SJCRH30 (cell line): ENCODE results near the gene FCF1. TPM values are rescaled to one million over a fixed set of nuclear protein-coding genes. Genes with fewer than 3 reads are reported as not detected.

ENCODE experiments used
- DNase-seq, 2 experiments: peaks; one replicate each; pipeline ENCODE4 v3.0.0-alpha.2; 2015 to 2020
- H3K27ac ChIP-seq: fragments of 250-450 bp; sonication (Bioruptor Pico); 2 replicates; pipeline ENCODE4 v1.5.1; 2020; ENCODE audit warnings: mild to moderate bottlenecking, moderate library complexity
- H3K27me3 ChIP-seq: fragments of 250-450 bp; sonication (Bioruptor Pico); 2 replicates; pipeline ENCODE4 v1.5.1; 2020; ENCODE audit warnings: mild to moderate bottlenecking, moderate library complexity
- H3K36me3 ChIP-seq: fragments of 250-450 bp; sonication (Bioruptor Pico); 2 replicates; pipeline ENCODE4 v1.5.1; 2020; ENCODE audit warnings: mild to moderate bottlenecking, moderate library complexity
- H3K4me1 ChIP-seq: fragments of 250-450 bp; sonication (Bioruptor Pico); 2 replicates; pipeline ENCODE4 v1.5.1; 2020; ENCODE audit warnings: mild to moderate bottlenecking, moderate library complexity
- H3K4me3 ChIP-seq: fragments of 250-450 bp; sonication (Bioruptor Pico); 2 replicates; pipeline ENCODE4 v1.5.1; 2020; ENCODE audit warnings: mild to moderate bottlenecking, moderate library complexity
- H3K9me3 ChIP-seq: fragments of 250-450 bp; sonication (Bioruptor Pico); replicated peaks from 2 replicates; pipeline ENCODE4 v1.5.1; 2020; ENCODE audit warnings: mild to moderate bottlenecking, moderate library complexity
- total RNA-seq: library from RNA; depleted of rRNA; stranded (reverse); fragments of >200 nt; shearing (Covaris generic); gene quantifications from 2 replicates; pipeline ENCODE4 v1.2.3, GENCODE V29; 2014; rRNA removed

The FCF1 gene, protein sequence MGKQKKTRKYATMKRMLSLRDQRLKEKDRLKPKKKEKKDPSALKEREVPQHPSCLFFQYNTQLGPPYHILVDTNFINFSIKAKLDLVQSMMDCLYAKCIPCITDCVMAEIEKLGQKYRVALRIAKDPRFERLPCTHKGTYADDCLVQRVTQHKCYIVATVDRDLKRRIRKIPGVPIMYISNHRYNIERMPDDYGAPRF
- total RNA-seq = 38.3 and 42.2 TPM in 2 replicates

DNA sequence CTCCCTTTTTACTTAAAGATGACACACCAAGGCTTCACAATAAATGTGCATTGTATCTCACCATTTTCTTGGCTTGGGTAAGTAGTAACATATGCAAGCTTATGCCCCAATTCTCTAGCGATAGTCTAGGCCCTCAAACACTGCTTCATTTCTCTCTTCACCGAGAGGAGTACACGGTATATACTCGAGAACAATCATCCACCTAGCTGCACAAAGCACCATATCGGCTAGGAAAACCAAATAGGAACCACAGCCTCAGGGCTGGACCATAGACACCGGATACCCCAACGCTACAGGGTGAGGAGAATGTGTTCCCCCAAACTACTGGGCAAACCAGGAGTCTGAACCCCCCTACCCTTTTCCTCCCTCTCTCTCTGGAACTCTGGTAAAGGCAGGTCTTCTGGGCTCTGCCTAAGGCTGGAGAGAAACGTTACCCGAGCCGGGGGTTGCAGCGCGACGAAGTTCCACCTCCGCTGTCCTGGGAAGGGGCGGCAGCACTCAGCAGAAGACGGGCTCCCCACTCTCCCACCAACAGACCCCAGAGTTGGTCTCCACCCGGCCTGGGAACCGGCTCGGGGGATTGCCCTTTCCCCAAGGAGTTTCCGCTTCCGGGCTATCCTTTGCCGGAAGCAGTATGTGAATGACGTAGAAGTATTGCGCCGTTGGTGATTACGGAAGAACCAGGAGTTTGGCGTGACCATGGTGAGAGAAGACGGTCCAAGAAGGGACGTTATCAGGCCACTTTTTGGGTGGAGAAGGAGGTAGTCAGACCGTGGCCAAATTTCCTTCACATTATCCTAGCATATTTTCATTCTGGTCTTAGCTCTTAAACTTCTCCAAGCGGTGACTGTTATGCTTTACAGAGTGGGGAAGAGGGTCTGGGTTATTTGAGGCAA lies at the start of gene FCF1, which contains the start of gene AREL1:
Gene FCF1 (plus strand): TSS at position 646 of the 896 bp plus-strand sequence. CDS start 54 bp downstream, at position 700.
Gene AREL1 (minus strand): TSS at position 582 of the 896 bp plus-strand sequence. CDS start 27,465 bp downstream, outside the sequence.
- Histone ChIP-seq H3K36me3 (peaks cover 16% of the 10 kb centered on the region), H3K27ac (peak within 1 kb of the TSS; percentile 43), H3K9me3 (no peaks in the 10 kb centered on the region), H3K4me1 (peaks cover 3% of the 10 kb centered on the region; the same call in 1 of the 2 replicates), H3K4me3 (peak within 1 kb of the TSS; percentile 71), H3K27me3 (no peaks in the 10 kb centered on the region)
- DNase-seq = peak; percentile 84 to 91

DNA sequence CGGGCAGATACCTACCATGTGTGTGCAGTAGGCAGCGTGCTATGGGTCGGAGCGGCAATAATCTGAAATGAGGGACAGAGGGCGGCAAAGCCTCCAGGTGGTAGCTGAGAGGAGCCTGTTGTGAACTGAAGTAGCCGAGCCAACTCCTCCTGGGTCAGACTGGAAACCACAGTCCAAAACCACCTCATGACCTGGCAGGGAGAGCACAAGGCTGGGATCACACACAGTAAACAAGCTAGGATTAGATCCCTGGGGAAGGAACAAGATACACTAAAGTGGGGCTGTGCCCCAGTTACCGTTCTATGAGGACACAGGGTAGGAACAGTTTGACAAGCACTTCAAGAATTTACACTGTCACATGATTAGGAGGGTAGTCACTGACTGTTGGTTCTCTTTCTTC lies 49.1 kb upstream of the FCF1 start:
- Histone ChIP-seq H3K27me3 (no peaks in the 10 kb centered on the region), H3K36me3 (peaks cover 27% of the 10 kb centered on the region; the same call in 1 of the 2 replicates), H3K4me1 (no peaks in the 10 kb centered on the region), H3K9me3 (no peaks in the 10 kb centered on the region), H3K4me3 (no peak overlapping the region), H3K27ac (no peak overlapping the region)
- no peak for DNase-seq

DNA sequence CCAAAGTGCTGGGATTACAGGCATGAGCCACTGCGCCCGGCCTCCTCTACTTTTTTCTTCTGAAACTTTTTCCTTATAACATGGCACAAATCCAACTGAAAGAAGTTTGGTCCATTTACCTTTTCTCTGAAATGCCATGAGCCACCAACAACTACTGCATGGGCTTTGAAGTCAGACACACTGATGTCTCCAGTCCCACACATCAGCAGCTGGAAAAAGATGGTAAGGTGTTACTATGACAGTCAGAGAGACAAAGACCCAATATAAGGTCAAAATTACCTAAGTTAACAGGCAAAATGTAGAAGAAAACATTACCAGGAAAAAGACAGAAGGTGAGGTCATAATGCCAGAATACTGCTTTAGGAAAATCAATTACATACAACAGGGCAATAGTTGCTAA lies 48.2 kb upstream of the FCF1 start:
- Histone ChIP-seq H3K27me3 (no peaks in the 10 kb centered on the region), H3K27ac (no peak overlapping the region), H3K9me3 (no peaks in the 10 kb centered on the region), H3K4me1 (no peaks in the 10 kb centered on the region), H3K36me3 (peaks cover 30% of the 10 kb centered on the region; the same call in 1 of the 2 replicates), H3K4me3 (no peak overlapping the region)
- DNase-seq = no peak

- H3K27ac ChIP-seq = no peak overlapping the region
- no peak for DNase-seq
- peaks cover 51% of the 10 kb centered on the region for H3K36me3 ChIP-seq
- no peak overlapping the region for H3K4me3 ChIP-seq
- no peaks in the 10 kb centered on the region for H3K4me1 ChIP-seq
- H3K9me3 ChIP-seq = no peaks in the 10 kb centered on the region
- no peaks in the 10 kb centered on the region for H3K27me3 ChIP-seq
Observed at GRCh38 chr14:74667758-74668157, 45.2 kb upstream of the FCF1 start.

- no peaks in the 10 kb centered on the region for H3K9me3 ChIP-seq
- no peak overlapping the region for H3K27ac ChIP-seq
- H3K36me3 ChIP-seq = peaks cover 58% of the 10 kb centered on the region
Observed at GRCh38 chr14:74669256-74669655, 43.7 kb upstream of the FCF1 start.

GRCh38 chr14:74669846-74670245 lies 43.1 kb upstream of the FCF1 start:
- Histone ChIP-seq H3K4me3 (no peak overlapping the region), H3K27me3 (no peaks in the 10 kb centered on the region), H3K9me3 (no peaks in the 10 kb centered on the region), H3K36me3 (peaks cover 61% of the 10 kb centered on the region), H3K27ac (no peak overlapping the region), H3K4me1 (no peaks in the 10 kb centered on the region)
- DNase-seq = no peak

More at GRCh38 chr14:74669256-74669655, 43.7 kb upstream of the FCF1 start:
- Histone ChIP-seq H3K27me3 (no peaks in the 10 kb centered on the region), H3K4me1 (no peaks in the 10 kb centered on the region), H3K4me3 (no peak overlapping the region)
- no peak for DNase-seq

DNA sequence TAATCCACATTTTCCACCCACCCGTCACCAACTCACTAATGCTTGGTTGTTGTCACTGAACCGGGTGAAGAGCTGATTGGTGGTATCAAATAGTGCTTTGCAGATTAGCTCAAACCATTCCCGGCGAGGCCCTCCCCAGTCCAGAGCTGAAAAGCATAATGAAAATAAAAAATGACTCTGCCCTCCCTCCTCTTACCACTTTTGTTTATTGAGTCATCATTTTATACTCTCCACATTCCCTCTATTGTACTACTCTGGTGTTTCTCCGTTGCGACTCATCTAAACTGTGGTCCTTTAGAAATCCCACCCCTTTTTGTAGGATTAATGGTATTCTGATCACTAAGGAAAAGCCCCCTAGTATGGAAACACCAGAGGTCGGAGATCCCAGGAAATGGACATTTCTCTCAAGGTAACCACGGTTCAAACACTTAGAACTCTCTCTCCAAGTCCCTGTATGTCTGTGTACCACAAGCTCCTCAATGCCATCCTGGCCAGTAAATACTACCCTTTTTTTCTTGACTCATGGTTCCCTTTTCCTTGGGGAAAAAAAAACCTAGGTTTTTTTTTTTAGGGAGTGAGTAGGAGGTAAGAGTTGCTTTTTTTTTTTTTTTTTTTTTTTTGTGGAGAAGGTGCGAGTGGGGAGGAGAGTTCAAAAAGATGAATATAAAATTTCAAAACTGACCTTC lies 42.1 kb upstream of the FCF1 start:
- DNase-seq = no peak
- Histone ChIP-seq H3K9me3 (no peaks in the 10 kb centered on the region), H3K27ac (no peak overlapping the region), H3K4me3 (no peak overlapping the region), H3K27me3 (no peaks in the 10 kb centered on the region), H3K4me1 (no peaks in the 10 kb centered on the region), H3K36me3 (peaks cover 63% of the 10 kb centered on the region)

GRCh38 chr14:74671789-74672188 lies 41.2 kb upstream of the FCF1 start:
- no peak for DNase-seq
- no peak overlapping the region for H3K27ac ChIP-seq
- H3K36me3 ChIP-seq = peaks cover 60% of the 10 kb centered on the region
- no peaks in the 10 kb centered on the region for H3K4me1 ChIP-seq
- H3K9me3 ChIP-seq = no peaks in the 10 kb centered on the region
- H3K27me3 ChIP-seq = no peaks in the 10 kb centered on the region
- no peak overlapping the region for H3K4me3 ChIP-seq

- Histone ChIP-seq H3K36me3 (peaks cover 49% of the 10 kb centered on the region), H3K4me1 (no peaks in the 10 kb centered on the region), H3K27ac (no peak overlapping the region), H3K27me3 (no peaks in the 10 kb centered on the region), H3K9me3 (no peaks in the 10 kb centered on the region), H3K4me3 (no peak overlapping the region)
- no peak for DNase-seq
Observed at GRCh38 chr14:74673768-74674167, 39.2 kb upstream of the FCF1 start.

DNA sequence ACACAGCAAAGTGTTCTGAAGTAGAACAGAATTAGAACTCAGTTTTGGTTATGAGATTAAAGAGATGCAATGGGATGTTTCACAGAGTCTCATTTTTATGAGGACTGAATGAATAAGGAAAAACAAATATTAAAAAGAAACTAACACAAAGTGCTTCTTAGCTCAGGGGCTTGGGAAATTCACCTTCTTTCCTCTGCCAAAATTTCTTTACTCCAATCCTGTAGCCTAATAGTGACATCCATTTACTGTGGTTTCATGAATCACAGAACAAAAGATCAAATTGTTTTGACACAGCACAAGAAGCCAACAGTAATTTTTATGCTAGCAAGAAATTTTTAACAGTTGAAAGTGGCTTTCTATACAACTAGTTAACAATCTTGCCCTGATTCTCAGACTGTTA lies 37.7 kb upstream of the FCF1 start:
- Histone ChIP-seq H3K4me1 (no peaks in the 10 kb centered on the region), H3K36me3 (peaks cover 46% of the 10 kb centered on the region), H3K27me3 (no peaks in the 10 kb centered on the region), H3K4me3 (no peak overlapping the region), H3K27ac (no peak overlapping the region), H3K9me3 (no peaks in the 10 kb centered on the region)
- DNase-seq = no peak

DNA sequence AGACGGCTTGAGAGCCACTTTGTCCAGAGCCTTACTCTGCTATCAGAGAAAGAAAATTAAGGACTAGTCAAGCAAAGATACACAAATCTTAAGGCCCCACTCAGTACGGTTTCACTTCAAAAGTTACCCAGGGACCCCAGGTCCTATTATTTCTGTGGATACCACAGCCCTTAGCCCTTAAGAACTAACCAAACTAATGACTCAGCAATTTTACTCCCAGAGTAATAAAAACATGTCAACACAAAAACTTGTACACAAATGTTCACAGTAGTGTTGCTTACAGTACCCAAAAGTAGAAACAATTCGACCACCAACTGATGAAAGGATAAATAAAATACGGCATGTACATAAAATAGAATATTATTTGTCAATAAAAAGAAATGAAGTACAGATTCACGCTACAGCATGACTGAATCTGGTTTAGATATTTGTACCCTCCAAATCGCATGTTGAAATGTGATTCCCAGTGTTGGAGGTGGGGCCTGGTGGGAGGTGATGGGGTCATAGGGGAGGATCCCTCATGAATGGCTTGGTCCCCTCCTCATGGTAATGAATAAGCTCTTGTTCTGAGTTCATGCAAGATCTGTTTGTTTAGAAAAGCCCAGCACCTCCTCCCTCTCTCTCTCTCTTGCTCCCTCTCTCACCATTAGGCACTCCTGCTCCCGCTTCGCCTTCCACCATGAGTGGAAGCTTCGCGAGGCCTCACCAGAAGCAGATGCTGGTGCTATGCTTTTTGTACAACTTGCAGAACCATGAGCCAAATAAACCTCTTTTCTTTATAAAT lies 30.6 kb upstream of the FCF1 start:
- peak in 1 of 2 experiments; percentile 6 for DNase-seq
- Histone ChIP-seq H3K27ac (no peak overlapping the region), H3K4me1 (no peaks in the 10 kb centered on the region), H3K9me3 (no peaks in the 10 kb centered on the region), H3K27me3 (no peaks in the 10 kb centered on the region), H3K4me3 (no peak overlapping the region), H3K36me3 (peaks cover 24% of the 10 kb centered on the region)

GRCh38 chr14:74683406-74683805 lies 29.5 kb upstream of the FCF1 start:
- Histone ChIP-seq H3K27me3 (no peaks in the 10 kb centered on the region), H3K4me1 (no peaks in the 10 kb centered on the region), H3K4me3 (no peak overlapping the region), H3K9me3 (no peaks in the 10 kb centered on the region), H3K36me3 (peaks cover 25% of the 10 kb centered on the region), H3K27ac (no peak overlapping the region)
- DNase-seq = no peak

DNA sequence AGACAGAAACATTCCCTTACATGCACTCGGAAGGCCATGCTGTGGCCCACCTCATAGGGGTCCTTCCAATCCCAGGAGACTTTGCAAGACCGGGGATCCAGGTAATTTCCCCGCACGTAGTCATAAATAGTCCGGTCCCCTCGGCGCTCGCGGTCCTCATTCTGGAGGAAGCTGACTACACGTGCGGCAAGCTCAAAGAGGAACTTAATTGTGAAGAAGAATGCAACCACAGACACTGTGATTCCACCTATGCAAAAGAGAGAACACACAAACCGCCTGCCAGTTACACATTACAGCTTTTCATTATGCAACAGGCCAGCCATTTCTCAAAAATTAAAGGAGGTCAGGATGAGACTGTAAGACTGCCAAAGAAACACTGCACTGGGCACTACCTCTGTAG lies 28.5 kb upstream of the FCF1 start:
- Histone ChIP-seq H3K9me3 (no peaks in the 10 kb centered on the region), H3K36me3 (peaks cover 27% of the 10 kb centered on the region), H3K4me3 (no peak overlapping the region), H3K27ac (no peak overlapping the region), H3K4me1 (no peaks in the 10 kb centered on the region), H3K27me3 (no peaks in the 10 kb centered on the region)
- no peak for DNase-seq

GRCh38 chr14:74685056-74685455 lies 27.9 kb upstream of the FCF1 start:
- H3K4me3 ChIP-seq = no peak overlapping the region
- H3K27ac ChIP-seq = no peak overlapping the region
- peaks cover 26% of the 10 kb centered on the region for H3K36me3 ChIP-seq
- no peaks in the 10 kb centered on the region for H3K9me3 ChIP-seq
- no peak for DNase-seq
- no peaks in the 10 kb centered on the region for H3K27me3 ChIP-seq
- H3K4me1 ChIP-seq = no peaks in the 10 kb centered on the region
